ENCODE data around the gene SACM1L. TPM values are rescaled to one million over a fixed set of nuclear protein-coding genes. Genes with fewer than 3 reads are reported as not detected.

SACM1L gene
- total RNA-seq, 1 donor from 2014 or later, result 39.4 TPM

DNA sequence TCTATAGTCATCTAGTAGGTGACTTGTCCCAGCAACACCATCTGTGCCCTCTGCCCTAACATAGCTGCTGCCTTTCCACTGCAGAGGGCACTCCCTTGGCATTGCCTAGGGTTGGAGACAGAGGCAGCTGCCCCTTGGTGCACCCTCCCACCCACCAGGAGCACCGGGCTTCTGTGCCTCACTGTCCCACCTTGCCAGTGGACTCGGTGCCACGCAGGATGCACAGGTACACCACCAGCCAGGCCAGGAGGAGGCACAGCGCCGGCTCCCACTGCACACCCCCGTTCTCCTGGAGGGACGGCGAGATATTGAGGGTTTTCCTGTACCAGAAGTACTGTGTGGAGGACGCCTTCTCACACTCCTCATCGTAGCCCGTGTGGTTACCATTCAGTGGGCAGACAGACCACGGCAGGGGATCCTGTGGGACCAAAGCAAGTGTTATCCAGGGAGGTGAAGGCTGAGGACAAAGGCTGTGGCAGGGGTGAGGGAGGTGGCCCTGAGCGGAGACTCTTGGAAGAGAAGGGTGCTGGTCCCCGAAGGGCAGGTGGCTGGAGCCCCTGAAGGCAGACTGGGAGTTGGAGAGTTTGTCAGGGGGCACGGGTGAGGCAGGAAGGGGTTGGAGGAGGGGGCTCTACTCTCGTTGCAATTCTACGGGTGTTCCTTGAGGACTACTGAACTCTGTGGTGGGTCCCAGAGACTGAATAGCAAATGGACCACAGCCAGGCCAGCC lies 86.5 kb downstream of the SACM1L start:
- Histone ChIP-seq H3K27me3 (ENCODE audit: insufficient read depth, low read length) (peaks cover 29% of the 10 kb centered on the region), H3K4me2 (ENCODE audit: low read length) (no peak overlapping the region), H3K4me3 (ENCODE audit: insufficient read depth, low read depth, low read length) (no peak overlapping the region), H3K9ac (ENCODE audit: low read length) (no peak overlapping the region), H2AFZ (ENCODE audit: low read depth, low read length) (no peak overlapping the region), H3K9me3 (ENCODE audit: insufficient read depth, low read depth, low read length) (no peaks in the 10 kb centered on the region), H3K36me3 (ENCODE audit: insufficient read depth, low read length) (no peaks in the 10 kb centered on the region), H3K27ac (ENCODE audit: low read depth, low read length) (no peak overlapping the region), H4K20me1 (ENCODE audit: insufficient read depth, low read length) (no peaks in the 10 kb centered on the region), H3K4me1 (ENCODE audit: insufficient read depth, low read length) (no peaks in the 10 kb centered on the region), H3K79me2 (ENCODE audit: insufficient read depth, low read length) (no peaks in the 10 kb centered on the region)
- no peak for FAIRE-seq
- Mint-ChIP-seq H3K36me3 (ENCODE audit: low read depth, unreplicated experiment) (peaks cover 1% of the 10 kb centered on the region), H3K4me3 (ENCODE audit: unreplicated experiment) (no peak overlapping the region), H3K27me3 (ENCODE audit: low read depth, unreplicated experiment) (peaks cover 58% of the 10 kb centered on the region), H3K4me1 (ENCODE audit: low read depth, unreplicated experiment) (no peaks in the 10 kb centered on the region), H3K27ac (ENCODE audit: unreplicated experiment) (no peak overlapping the region), H3K9me3 (ENCODE audit: unreplicated experiment) (no peaks in the 10 kb centered on the region)
- TF ChIP-seq, protein P1, sequence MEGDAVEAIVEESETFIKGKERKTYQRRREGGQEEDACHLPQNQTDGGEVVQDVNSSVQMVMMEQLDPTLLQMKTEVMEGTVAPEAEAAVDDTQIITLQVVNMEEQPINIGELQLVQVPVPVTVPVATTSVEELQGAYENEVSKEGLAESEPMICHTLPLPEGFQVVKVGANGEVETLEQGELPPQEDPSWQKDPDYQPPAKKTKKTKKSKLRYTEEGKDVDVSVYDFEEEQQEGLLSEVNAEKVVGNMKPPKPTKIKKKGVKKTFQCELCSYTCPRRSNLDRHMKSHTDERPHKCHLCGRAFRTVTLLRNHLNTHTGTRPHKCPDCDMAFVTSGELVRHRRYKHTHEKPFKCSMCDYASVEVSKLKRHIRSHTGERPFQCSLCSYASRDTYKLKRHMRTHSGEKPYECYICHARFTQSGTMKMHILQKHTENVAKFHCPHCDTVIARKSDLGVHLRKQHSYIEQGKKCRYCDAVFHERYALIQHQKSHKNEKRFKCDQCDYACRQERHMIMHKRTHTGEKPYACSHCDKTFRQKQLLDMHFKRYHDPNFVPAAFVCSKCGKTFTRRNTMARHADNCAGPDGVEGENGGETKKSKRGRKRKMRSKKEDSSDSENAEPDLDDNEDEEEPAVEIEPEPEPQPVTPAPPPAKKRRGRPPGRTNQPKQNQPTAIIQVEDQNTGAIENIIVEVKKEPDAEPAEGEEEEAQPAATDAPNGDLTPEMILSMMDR (IDR thresholded peaks at IDR 0.05; ENCODE audit: insufficient read depth, low read depth, low read length), result no peak
- no peak for TF ChIP-seq EZH2 (IDR thresholded peaks at IDR 0.05; ENCODE audit: insufficient read depth, low read length)
- no peak for DNase-seq (ENCODE audit: low read depth)

DNA sequence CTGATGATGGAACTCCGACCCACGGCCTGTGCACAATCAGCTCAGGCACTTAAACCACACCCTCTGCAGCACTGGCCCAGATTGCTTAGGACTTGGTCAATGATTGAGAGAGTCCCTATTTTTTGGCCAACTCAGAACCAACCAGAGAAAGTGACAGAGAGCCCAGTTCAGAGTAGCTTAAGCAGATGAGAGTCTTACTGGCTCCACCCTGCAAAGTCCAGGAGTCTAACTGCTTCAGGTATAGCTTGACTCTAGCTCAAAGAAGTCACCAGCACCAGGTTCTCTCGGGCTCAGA lies 87.1 kb downstream of the SACM1L start:
- H3K4me3 ChIP-seq (ENCODE audit: insufficient read depth, low read depth, low read length), result no peak overlapping the region
- no peak overlapping the region for H3K4me2 ChIP-seq (ENCODE audit: low read length)
- H4K20me1 ChIP-seq (ENCODE audit: insufficient read depth, low read length), result no peaks in the 10 kb centered on the region
- FAIRE-seq (no peak), DNase-seq (ENCODE audit: low read depth) (no peak)
- H3K9me3 ChIP-seq (ENCODE audit: insufficient read depth, low read depth, low read length), result no peaks in the 10 kb centered on the region
- no peaks in the 10 kb centered on the region for H3K9me3 Mint-ChIP-seq (ENCODE audit: unreplicated experiment)
- H3K79me2 ChIP-seq (ENCODE audit: insufficient read depth, low read length), result no peaks in the 10 kb centered on the region
- H3K9ac ChIP-seq (ENCODE audit: low read length), result no peak overlapping the region
- no peak for TF ChIP-seq EZH2 (IDR thresholded peaks at IDR 0.05; ENCODE audit: insufficient read depth, low read length)
- TF ChIP-seq, protein P1 (IDR thresholded peaks at IDR 0.05; ENCODE audit: insufficient read depth, low read depth, low read length), result no peak
- peaks cover 25% of the 10 kb centered on the region for H3K27me3 ChIP-seq (ENCODE audit: insufficient read depth, low read length)
- no peak overlapping the region for H3K27ac Mint-ChIP-seq (ENCODE audit: unreplicated experiment)
- no peak overlapping the region for H2AFZ ChIP-seq (ENCODE audit: low read depth, low read length)
- H3K36me3 Mint-ChIP-seq (ENCODE audit: low read depth, unreplicated experiment), result peaks cover 1% of the 10 kb centered on the region
- no peaks in the 10 kb centered on the region for H3K4me1 Mint-ChIP-seq (ENCODE audit: low read depth, unreplicated experiment)
- no peaks in the 10 kb centered on the region for H3K36me3 ChIP-seq (ENCODE audit: insufficient read depth, low read length)
- H3K4me1 ChIP-seq (ENCODE audit: insufficient read depth, low read length), result no peaks in the 10 kb centered on the region
- no peak overlapping the region for H3K27ac ChIP-seq (ENCODE audit: low read depth, low read length)
- H3K4me3 Mint-ChIP-seq (ENCODE audit: unreplicated experiment), result no peak overlapping the region
- H3K27me3 Mint-ChIP-seq (ENCODE audit: low read depth, unreplicated experiment), result peaks cover 54% of the 10 kb centered on the region

DNA sequence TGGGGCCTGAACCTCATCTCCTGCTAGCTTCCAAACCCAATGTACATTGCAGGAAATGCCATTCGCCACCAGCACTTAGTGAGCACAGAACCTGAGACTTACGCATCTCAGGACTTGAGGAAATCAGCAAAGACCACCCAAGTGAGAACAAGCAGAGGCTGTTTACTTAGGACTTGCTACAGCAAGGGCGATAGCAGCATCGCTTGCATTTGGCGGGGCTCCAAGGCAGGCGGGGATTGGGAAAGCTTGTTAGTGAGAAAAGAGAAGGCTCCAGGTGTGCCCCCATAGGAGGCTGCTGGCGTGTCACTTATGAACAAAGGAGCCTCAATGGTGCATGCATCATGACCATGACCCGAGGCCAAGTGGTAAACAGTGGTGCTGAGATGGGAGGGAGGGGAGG lies 87.4 kb downstream of the SACM1L start:
- TF ChIP-seq, protein P1 (IDR thresholded peaks at IDR 0.05; ENCODE audit: insufficient read depth, low read depth, low read length), result no peak
- TF ChIP-seq EZH2 (IDR thresholded peaks at IDR 0.05; ENCODE audit: insufficient read depth, low read length), result no peak
- Mint-ChIP-seq H3K4me3 (ENCODE audit: unreplicated experiment) (no peak overlapping the region), H3K27me3 (ENCODE audit: low read depth, unreplicated experiment) (peaks cover 56% of the 10 kb centered on the region), H3K27ac (ENCODE audit: unreplicated experiment) (no peak overlapping the region), H3K9me3 (ENCODE audit: unreplicated experiment) (no peaks in the 10 kb centered on the region), H3K36me3 (ENCODE audit: low read depth, unreplicated experiment) (peaks cover 1% of the 10 kb centered on the region), H3K4me1 (ENCODE audit: low read depth, unreplicated experiment) (no peaks in the 10 kb centered on the region)
- Histone ChIP-seq H3K4me3 (ENCODE audit: insufficient read depth, low read depth, low read length) (no peak overlapping the region), H3K4me1 (ENCODE audit: insufficient read depth, low read length) (no peaks in the 10 kb centered on the region), H4K20me1 (ENCODE audit: insufficient read depth, low read length) (no peaks in the 10 kb centered on the region), H3K36me3 (ENCODE audit: insufficient read depth, low read length) (no peaks in the 10 kb centered on the region), H3K27ac (ENCODE audit: low read depth, low read length) (no peak overlapping the region), H3K9me3 (ENCODE audit: insufficient read depth, low read depth, low read length) (no peaks in the 10 kb centered on the region), H3K79me2 (ENCODE audit: insufficient read depth, low read length) (no peaks in the 10 kb centered on the region), H3K4me2 (ENCODE audit: low read length) (no peak overlapping the region), H3K9ac (ENCODE audit: low read length) (no peak overlapping the region), H2AFZ (ENCODE audit: low read depth, low read length) (no peak overlapping the region), H3K27me3 (ENCODE audit: insufficient read depth, low read length) (peaks cover 22% of the 10 kb centered on the region)
- FAIRE-seq (no peak), DNase-seq (ENCODE audit: low read depth) (no peak)
